ENCODE data around the gene RIPOR2. TPM values are rescaled to one million over a fixed set of nuclear protein-coding genes. Genes with fewer than 3 reads are reported as not detected.

RIPOR2 gene
- total and polyA plus RNA-seq, 4 donors, result 1.6 to 10.9 (median 3.7) TPM

GRCh38 chr6:24833711-24834386, 101.9 kb downstream of the RIPOR2 start:
- H3K4me1 ChIP-seq (ENCODE audit: control insufficient read depth in 4 of 4, insufficient read depth in 4 of 4, low read length in 3 of 4), result no peaks in the 10 kb centered on the region
- H3K27ac ChIP-seq (ENCODE audit: low read depth in 1 of 2, low read length in 2 of 2), result no peak overlapping the region
- WGBS, result 95% methylated on average over 4 of the region's 4 CpGs
- H3K4me3 ChIP-seq (ENCODE audit: low read depth in 1 of 3, low read length in 3 of 3), result no peak overlapping the region
- H3K27me3 ChIP-seq (ENCODE audit: control insufficient read depth in 4 of 4, insufficient read depth in 4 of 4, low read length in 3 of 4), result no peaks in the 10 kb centered on the region
- no peak overlapping the region for H3K9ac ChIP-seq (ENCODE audit: low read depth in 1 of 2, low read length in 2 of 2)
- no peaks in the 10 kb centered on the region for H3K9me3 ChIP-seq (ENCODE audit: control insufficient read depth in 4 of 4, low read length in 3 of 4)
- DNase-seq (ENCODE audit: low spot score), result no peak
- H3K36me3 ChIP-seq (ENCODE audit: control insufficient read depth in 4 of 4, insufficient read depth in 3 of 4, low read depth in 1 of 4, low read length in 3 of 4), result peaks cover 0 to 1% (median 0%) of the 10 kb centered on the region in 4 donors
- TF ChIP-seq MAX (IDR thresholded peaks at IDR 0.05) (no peak), RAD21 (IDR thresholded peaks at IDR 0.05) (no peak), FOXA1 (IDR thresholded peaks at IDR 0.05) (no peak), HNF4G (IDR thresholded peaks at IDR 0.05) (no peak), NR2F2 (IDR thresholded peaks at IDR 0.05) (no peak), FOXA2 (IDR thresholded peaks at IDR 0.05) (no peak), JUND (IDR thresholded peaks at IDR 0.05) (no peak), CTCF (IDR thresholded peaks at IDR 0.05; ENCODE audit: low read depth, low read length, missing input control) (no peak), YY1 (IDR thresholded peaks at IDR 0.05) (no peak), HNF4A (conservative IDR thresholded peaks at IDR 0.05) (no peak), GABPA (IDR thresholded peaks at IDR 0.05 in 1 of 2, conservative IDR thresholded peaks at IDR 0.05 in 1 of 2) (no peak), SP1 (IDR thresholded peaks at IDR 0.05) (no peak), RXRA (IDR thresholded peaks at IDR 0.05) (no peak), TAF1 (conservative IDR thresholded peaks at IDR 0.05) (no peak), ATF3 (IDR thresholded peaks at IDR 0.05) (no peak), EGR1 (IDR thresholded peaks at IDR 0.05; ENCODE audit: low read depth in 2 of 2) (no peak)
- TF ChIP-seq, protein P1, sequence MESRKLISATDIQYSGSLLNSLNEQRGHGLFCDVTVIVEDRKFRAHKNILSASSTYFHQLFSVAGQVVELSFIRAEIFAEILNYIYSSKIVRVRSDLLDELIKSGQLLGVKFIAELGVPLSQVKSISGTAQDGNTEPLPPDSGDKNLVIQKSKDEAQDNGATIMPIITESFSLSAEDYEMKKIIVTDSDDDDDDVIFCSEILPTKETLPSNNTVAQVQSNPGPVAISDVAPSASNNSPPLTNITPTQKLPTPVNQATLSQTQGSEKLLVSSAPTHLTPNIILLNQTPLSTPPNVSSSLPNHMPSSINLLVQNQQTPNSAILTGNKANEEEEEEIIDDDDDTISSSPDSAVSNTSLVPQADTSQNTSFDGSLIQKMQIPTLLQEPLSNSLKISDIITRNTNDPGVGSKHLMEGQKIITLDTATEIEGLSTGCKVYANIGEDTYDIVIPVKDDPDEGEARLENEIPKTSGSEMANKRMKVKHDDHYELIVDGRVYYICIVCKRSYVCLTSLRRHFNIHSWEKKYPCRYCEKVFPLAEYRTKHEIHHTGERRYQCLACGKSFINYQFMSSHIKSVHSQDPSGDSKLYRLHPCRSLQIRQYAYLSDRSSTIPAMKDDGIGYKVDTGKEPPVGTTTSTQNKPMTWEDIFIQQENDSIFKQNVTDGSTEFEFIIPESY (IDR thresholded peaks at IDR 0.05), result no peak
- TF ChIP-seq, protein P2, sequence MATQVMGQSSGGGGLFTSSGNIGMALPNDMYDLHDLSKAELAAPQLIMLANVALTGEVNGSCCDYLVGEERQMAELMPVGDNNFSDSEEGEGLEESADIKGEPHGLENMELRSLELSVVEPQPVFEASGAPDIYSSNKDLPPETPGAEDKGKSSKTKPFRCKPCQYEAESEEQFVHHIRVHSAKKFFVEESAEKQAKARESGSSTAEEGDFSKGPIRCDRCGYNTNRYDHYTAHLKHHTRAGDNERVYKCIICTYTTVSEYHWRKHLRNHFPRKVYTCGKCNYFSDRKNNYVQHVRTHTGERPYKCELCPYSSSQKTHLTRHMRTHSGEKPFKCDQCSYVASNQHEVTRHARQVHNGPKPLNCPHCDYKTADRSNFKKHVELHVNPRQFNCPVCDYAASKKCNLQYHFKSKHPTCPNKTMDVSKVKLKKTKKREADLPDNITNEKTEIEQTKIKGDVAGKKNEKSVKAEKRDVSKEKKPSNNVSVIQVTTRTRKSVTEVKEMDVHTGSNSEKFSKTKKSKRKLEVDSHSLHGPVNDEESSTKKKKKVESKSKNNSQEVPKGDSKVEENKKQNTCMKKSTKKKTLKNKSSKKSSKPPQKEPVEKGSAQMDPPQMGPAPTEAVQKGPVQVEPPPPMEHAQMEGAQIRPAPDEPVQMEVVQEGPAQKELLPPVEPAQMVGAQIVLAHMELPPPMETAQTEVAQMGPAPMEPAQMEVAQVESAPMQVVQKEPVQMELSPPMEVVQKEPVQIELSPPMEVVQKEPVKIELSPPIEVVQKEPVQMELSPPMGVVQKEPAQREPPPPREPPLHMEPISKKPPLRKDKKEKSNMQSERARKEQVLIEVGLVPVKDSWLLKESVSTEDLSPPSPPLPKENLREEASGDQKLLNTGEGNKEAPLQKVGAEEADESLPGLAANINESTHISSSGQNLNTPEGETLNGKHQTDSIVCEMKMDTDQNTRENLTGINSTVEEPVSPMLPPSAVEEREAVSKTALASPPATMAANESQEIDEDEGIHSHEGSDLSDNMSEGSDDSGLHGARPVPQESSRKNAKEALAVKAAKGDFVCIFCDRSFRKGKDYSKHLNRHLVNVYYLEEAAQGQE (IDR thresholded peaks at IDR 0.05), result no peak

All from liver (tissue), 9 donors.